Endothelial cell of umbilical vein (primary cell): ENCODE results near the gene DMD. TPM values are rescaled to one million over a fixed set of nuclear protein-coding genes. Genes with fewer than 3 reads are reported as not detected.

Source experiments
- BruUV-seq: library from RNA; stranded (reverse); fragments of 400-500 nt; replicated peaks from 2 replicates; lab custom pipeline; 2021; lab: Mats Ljungman, UMichigan
- CTCF ChIA-PET: fragments of 300-600, 350-600 bp; sonication (Branson Sonifier 250); formaldehyde crosslinking; loops from one replicate; lab custom pipeline; 2021; ENCODE audit warnings: antibody characterized with exemption, inconsistent platforms; lab: Charles Lee
- POLR2A ChIA-PET: fragments of 300-600, 350-600 bp; sonication (Branson Sonifier 250); formaldehyde crosslinking; loops from one replicate; lab custom pipeline; 2021; ENCODE audit warnings: antibody characterized with exemption, inconsistent platforms; lab: Charles Lee
- DNase-seq: peaks from one replicate; pipeline ENCODE4 v3.0.0-alpha.2; 2011; ENCODE audit warnings: low read depth, low spot score
- FAIRE-seq: peaks from 2 replicates; lab custom pipeline; 2011; peaks lifted over from hg19 to GRCh38; lab: Jason Lieb, UNC
- H2AFZ ChIP-seq: 2 replicates; pipeline ENCODE4 v1.6.0; 2012; ENCODE audit warnings: low read depth, low read length, control low read depth, inconsistent platforms
- H3K27ac ChIP-seq: 2 replicates; pipeline ENCODE4 v1.5.1; 2011; ENCODE audit warnings: low read depth, mild to moderate bottlenecking, control low read depth, low read length, moderate library complexity; ENCODE audit not compliant: insufficient read depth
- H3K27me3 ChIP-seq, 2 experiments: 2 replicates each; pipeline versions ENCODE4 v1.6.0 to v1.6.1; 2011; ENCODE audit warnings: low read length in 2 of 2, mixed read lengths in 1 of 2; ENCODE audit not compliant: control insufficient read depth in 2 of 2, insufficient read depth in 2 of 2
- H3K36me3 ChIP-seq, 2 experiments: 2 replicates in 1 of 2; 3 replicates in 1 of 2; pipeline ENCODE4 v1.5.1; 2011; ENCODE audit warnings: low read length in 2 of 2, mild to moderate bottlenecking in 1 of 2, moderate library complexity in 1 of 2; ENCODE audit not compliant: control insufficient read depth in 2 of 2, insufficient read depth in 2 of 2; ENCODE audit errors: extremely low read depth in 1 of 2
- H3K4me1 ChIP-seq: 3 replicates; pipeline ENCODE4 v1.5.1; 2011; ENCODE audit warnings: mild to moderate bottlenecking, low read length; ENCODE audit not compliant: control insufficient read depth, insufficient read depth; ENCODE audit errors: extremely low read depth
- H3K4me2 ChIP-seq: 2 replicates; pipeline ENCODE4 v1.6.1; 2011; ENCODE audit warnings: low read length, control low read depth, mixed read lengths; ENCODE audit not compliant: insufficient read depth
- H3K4me3 ChIP-seq, 3 experiments: fragments of 200-600 bp in 1 of 3; sonication (generic), shearing (Covaris generic) in 1 of 3; replicated peaks in 1 of 3; 2 replicates each; pipeline ENCODE4 v1.5.1; 2011 to 2016; ENCODE audit warnings: control low read depth in 3 of 3, low read length in 3 of 3, mild to moderate bottlenecking in 2 of 3, inconsistent platforms in 1 of 3, low read depth in 1 of 3, moderate library complexity in 1 of 3; ENCODE audit not compliant: insufficient read depth in 1 of 3
- H3K79me2 ChIP-seq: 2 replicates; pipeline ENCODE4 v1.6.0; 2012; ENCODE audit warnings: low read length, inconsistent platforms; ENCODE audit not compliant: control insufficient read depth, insufficient read depth
- H3K9ac ChIP-seq: replicated peaks from 2 replicates; pipeline ENCODE3; 2011; ENCODE audit warnings: low read length, control low read depth; ENCODE audit not compliant: insufficient read depth; ENCODE audit errors: extremely low read depth
- H3K9me1 ChIP-seq: replicated peaks from 3 replicates; pipeline ENCODE4 v1.6.0; 2011; ENCODE audit warnings: mild to moderate bottlenecking, low read length; ENCODE audit not compliant: control insufficient read depth, insufficient read depth; ENCODE audit errors: extremely low read depth
- H3K9me3 ChIP-seq: replicated peaks from 2 replicates; pipeline ENCODE4 v1.5.1; 2012; ENCODE audit warnings: low read length, inconsistent platforms; ENCODE audit not compliant: control insufficient read depth, insufficient read depth
- H4K20me1 ChIP-seq: replicated peaks from 2 replicates; pipeline ENCODE3; 2011; ENCODE audit warnings: mild to moderate bottlenecking, low read length; ENCODE audit not compliant: control insufficient read depth, insufficient read depth; ENCODE audit errors: extremely low read depth
- EZH2 ChIP-seq: IDR thresholded peaks from 2 replicates; pipeline ENCODE4 v1.6.1; 2012; ENCODE audit warnings: borderline replicate concordance, low read depth, mild to moderate bottlenecking, moderate library complexity, low read length, inconsistent platforms; ENCODE audit not compliant: severe bottlenecking
- FOS ChIP-seq: IDR thresholded peaks from 2 replicates; pipeline ENCODE4 v1.6.1; 2011; ENCODE audit warnings: mild to moderate bottlenecking, low read length, moderate library complexity, borderline replicate concordance; ENCODE audit not compliant: insufficient read depth
- GATA2 ChIP-seq: IDR thresholded peaks from 2 replicates; pipeline ENCODE4 v1.7.0; 2011; ENCODE audit warnings: low read depth, mild to moderate bottlenecking, moderate library complexity, mixed read lengths, low read length; ENCODE audit not compliant: insufficient read length, insufficient read depth
- JUN ChIP-seq: IDR thresholded peaks from 2 replicates; pipeline ENCODE4 v1.6.1; 2011; ENCODE audit warnings: borderline replicate concordance, low read depth; ENCODE audit not compliant: insufficient read length, insufficient read depth
- MYC ChIP-seq: IDR thresholded peaks from one replicate; pipeline ENCODE4 v1.6.1; 2011; ENCODE audit warnings: mild to moderate bottlenecking, low read depth, low read length
- POLR2A ChIP-seq: IDR thresholded peaks from 2 replicates; pipeline ENCODE4 v1.6.1; 2012; ENCODE audit warnings: low read depth, mild to moderate bottlenecking, control low read depth, low read length
- POLR2AphosphoS5 ChIP-seq: IDR thresholded peaks from 2 replicates; pipeline ENCODE4 v1.6.1; 2012; ENCODE audit warnings: low read depth, mild to moderate bottlenecking, control low read depth, low read length, moderate library complexity; ENCODE audit not compliant: insufficient read depth
- dilution Hi-C: fragments of 300-500 bp; cut with MboI; formaldehyde crosslinking; loops from one replicate; pipeline ENCODE4 v1.15.0; 2019; ENCODE audit warnings: low sequenced_read_pairs; ENCODE audit not compliant: extremely low pct_ligation_motif_present
- intact Hi-C: fragments of 100-400 bp; cut with micrococcal nuclease; formaldehyde crosslinking; loops from one replicate; pipeline ENCODE4 v1.10.0; 2022
- polyA plus RNA-seq, 4 experiments: library from polyadenylated mRNA; depleted of rRNA in 3 of 4; stranded (reverse) in 3 of 4; unstranded in 1 of 4; fragments of >200 nt; gene quantifications; 2 replicates each; pipeline versions ENCODE4 v1.2.1 to v1.2.3, GENCODE V29; 2011 to 2012; ENCODE audit warnings: missing spikeins in 1 of 4
- total RNA-seq: library from RNA; stranded (reverse); gene quantifications from 2 replicates; pipeline ENCODE4 v1.2.3, GENCODE V29; 2021
- TF ChIP-seq, protein P1 (sequence below): IDR thresholded peaks from 2 replicates; pipeline ENCODE4 v1.6.1; 2011; ENCODE audit not compliant: insufficient read depth, insufficient read length
- TF ChIP-seq, protein P2 (sequence below), 2 donors: IDR thresholded peaks; 1 replicate in 1 of 2; 2 replicates in 1 of 2; pipeline ENCODE4 v1.5.1; 2011; ENCODE audit warnings: low read length in 2 of 2, mild to moderate bottlenecking in 2 of 2, moderate library complexity in 2 of 2, control low read depth in 1 of 2, inconsistent platforms in 1 of 2, low read depth in 1 of 2; ENCODE audit not compliant: insufficient read depth in 1 of 2; ENCODE audit errors: extremely low read depth in 1 of 2

Gene DMD
- total and polyA plus RNA-seq, 2 donors (not counting 3 experiments of a cell fraction or from before 2014, with no cell fraction given) = 7.3 to 9.0 TPM

DNA sequence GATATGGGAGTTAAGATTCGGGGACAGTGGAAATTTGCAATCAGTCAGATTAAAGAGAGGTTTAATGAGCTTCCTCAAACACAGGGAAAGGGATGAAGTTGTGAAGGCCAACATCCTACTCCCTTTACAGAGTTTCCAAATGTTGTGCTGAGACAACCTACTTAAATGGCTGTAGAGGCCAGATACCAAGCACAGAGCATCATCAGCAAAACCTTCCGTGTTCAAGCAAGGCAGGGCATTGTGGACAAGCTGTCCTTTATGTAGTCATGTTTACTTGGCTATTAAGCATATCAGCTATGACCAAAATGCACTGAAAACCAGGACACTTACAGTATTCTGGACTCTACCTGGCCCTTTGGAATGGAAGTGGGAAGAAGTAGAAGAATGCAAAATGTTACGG, 197.3 kb downstream of the DMD start:
- ChIA-PET CTCF (interaction anchor here (1.0 kb wide), 1 partner anchor 10 kb away, joined by 3 read pairs; no protein-coding TSS in a partner anchor), POLR2A (no interaction called here)
- Histone ChIP-seq H3K9me1 (no peaks in the 10 kb centered on the region), H3K27me3 (no peaks in the 10 kb centered on the region), H4K20me1 (no peaks in the 10 kb centered on the region), H3K9ac (no peak overlapping the region), H3K79me2 (no peaks in the 10 kb centered on the region), H3K4me2 (no peak overlapping the region), H3K36me3 (no peaks in the 10 kb centered on the region), H3K27ac (no peak overlapping the region), H3K4me3 (no peak overlapping the region), H2AFZ (no peak overlapping the region), H3K4me1 (no peaks in the 10 kb centered on the region), H3K9me3 (no peaks in the 10 kb centered on the region)
- FAIRE-seq = no peak
- dilution Hi-C loops (no loop called here), intact Hi-C loops (no loop called here)
- BruUV-seq = no TSS peak
- no peak for TF ChIP-seq MYC
- no peak for TF ChIP-seq GATA2
- TF ChIP-seq JUN = no peak
- no peak for TF ChIP-seq EZH2
- TF ChIP-seq, protein P1, sequence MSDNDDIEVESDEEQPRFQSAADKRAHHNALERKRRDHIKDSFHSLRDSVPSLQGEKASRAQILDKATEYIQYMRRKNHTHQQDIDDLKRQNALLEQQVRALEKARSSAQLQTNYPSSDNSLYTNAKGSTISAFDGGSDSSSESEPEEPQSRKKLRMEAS = no peak
- no peak for TF ChIP-seq POLR2A
- no peak for TF ChIP-seq POLR2AphosphoS5
- TF ChIP-seq, protein P2, sequence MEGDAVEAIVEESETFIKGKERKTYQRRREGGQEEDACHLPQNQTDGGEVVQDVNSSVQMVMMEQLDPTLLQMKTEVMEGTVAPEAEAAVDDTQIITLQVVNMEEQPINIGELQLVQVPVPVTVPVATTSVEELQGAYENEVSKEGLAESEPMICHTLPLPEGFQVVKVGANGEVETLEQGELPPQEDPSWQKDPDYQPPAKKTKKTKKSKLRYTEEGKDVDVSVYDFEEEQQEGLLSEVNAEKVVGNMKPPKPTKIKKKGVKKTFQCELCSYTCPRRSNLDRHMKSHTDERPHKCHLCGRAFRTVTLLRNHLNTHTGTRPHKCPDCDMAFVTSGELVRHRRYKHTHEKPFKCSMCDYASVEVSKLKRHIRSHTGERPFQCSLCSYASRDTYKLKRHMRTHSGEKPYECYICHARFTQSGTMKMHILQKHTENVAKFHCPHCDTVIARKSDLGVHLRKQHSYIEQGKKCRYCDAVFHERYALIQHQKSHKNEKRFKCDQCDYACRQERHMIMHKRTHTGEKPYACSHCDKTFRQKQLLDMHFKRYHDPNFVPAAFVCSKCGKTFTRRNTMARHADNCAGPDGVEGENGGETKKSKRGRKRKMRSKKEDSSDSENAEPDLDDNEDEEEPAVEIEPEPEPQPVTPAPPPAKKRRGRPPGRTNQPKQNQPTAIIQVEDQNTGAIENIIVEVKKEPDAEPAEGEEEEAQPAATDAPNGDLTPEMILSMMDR (IDR thresholded peaks at IDR 0.05; ENCODE audit: extremely low read depth in 1 of 2, insufficient read depth in 1 of 2, low read depth in 1 of 2, low read length in 2 of 2) = no peak
- no peak for TF ChIP-seq FOS
- no peak for DNase-seq
